ENCODE results near the gene PJA1.

The PJA1 gene

DNA sequence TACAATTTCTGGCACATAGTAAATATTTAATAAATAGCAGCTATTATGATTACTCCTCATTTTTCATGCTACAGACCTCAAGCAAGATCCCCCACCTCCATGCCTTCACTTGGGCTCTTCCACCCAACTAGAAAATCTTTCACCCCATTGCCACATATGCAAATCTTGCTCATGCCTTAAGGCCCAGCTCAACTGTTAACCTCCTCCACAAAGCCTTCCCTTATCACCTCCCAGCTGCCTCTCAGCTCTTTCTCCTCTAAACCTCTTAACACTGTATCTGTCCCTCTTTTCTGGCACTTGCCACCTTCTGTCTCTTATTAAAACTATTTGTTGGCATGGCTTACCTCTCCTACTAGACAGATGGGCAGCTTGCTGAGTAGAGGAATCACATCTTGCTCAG lies 51.5 kb downstream of the PJA1 start:
- H3K36me3 ChIP-seq (ENCODE audit: insufficient read depth, low read length) = no peaks in the 10 kb centered on the region
- H2AFZ ChIP-seq (ENCODE audit: low read length, unreplicated experiment) = no peak overlapping the region
- H3K27ac ChIP-seq (ENCODE audit: low read depth, low read length) = no peak overlapping the region
- H3K4me3 ChIP-seq (ENCODE audit: low read depth, low read length) = no peak overlapping the region
- no peaks in the 10 kb centered on the region for H3K79me2 ChIP-seq (ENCODE audit: control insufficient read depth, insufficient read depth, low read length, unreplicated experiment)
- H3K4me1 ChIP-seq (ENCODE audit: control insufficient read depth, insufficient read depth, low read length, unreplicated experiment) = no peaks in the 10 kb centered on the region
- no peaks in the 10 kb centered on the region for H3K27me3 ChIP-seq (ENCODE audit: insufficient read depth, low read length)

Measured in ACC112 (cell line).